ENCODE results near the gene CDS2. TPM values are rescaled to one million over a fixed set of nuclear protein-coding genes. Genes with fewer than 3 reads are reported as not detected.

The CDS2 gene
- total RNA-seq, 2 experiments from 2014 or later = 16.6 to 42.8 TPM

- BruUV-seq (replicated peaks) = no TSS peak
- peaks cover 27% of the 10 kb centered on the region for H3K4me1 ChIP-seq (ENCODE audit: insufficient read depth, low read length, poor library complexity, severe bottlenecking)
- H3K4me3 ChIP-seq (ENCODE audit: low read depth, low read length, poor library complexity, severe bottlenecking) = no peak overlapping the region
- H2AFZ ChIP-seq (ENCODE audit: low read length) = no peak overlapping the region
- no peaks in the 10 kb centered on the region for H4K20me1 ChIP-seq (ENCODE audit: insufficient read depth, low read length)
- POLR2A ChIA-PET = interaction anchor here (0.6 to 1.4 kb wide), 2 partner anchors 42 to 1779 kb away, joined by 3 read pairs; no protein-coding TSS in a partner anchor
- peaks cover 24% of the 10 kb centered on the region; the same call in 1 of the 2 replicates for H3K79me2 ChIP-seq (ENCODE audit: insufficient read depth, low read depth, low read length)
- H3K36me3 ChIP-seq (ENCODE audit: insufficient read depth, low read length) = no peaks in the 10 kb centered on the region; the same call in 1 of the 2 replicates
- intact Hi-C loops (cut with micrococcal nuclease; ENCODE audit: unreplicated experiment) = no loop called here
- no peak overlapping the region for H3K27ac ChIP-seq (ENCODE audit: low read depth, low read length, poor library complexity, severe bottlenecking)
- CTCF ChIA-PET (ENCODE audit: unreplicated experiment) = no interaction called here
- no peaks in the 10 kb centered on the region for H3K9me2 ChIP-seq (ENCODE audit: insufficient read depth, low read length)
- no peak overlapping the region for H3K4me2 ChIP-seq (ENCODE audit: low read length)
- TF ChIP-seq CTCF (conservative IDR thresholded peaks at IDR 0.05; ENCODE audit: low read length) (no peak), EZH2phosphoT487 (IDR thresholded peaks at IDR 0.05; ENCODE audit: borderline replicate concordance, low read depth, low read length) (no peak)
- H3K9me3 ChIP-seq (ENCODE audit: low read length) = no peaks in the 10 kb centered on the region
- no peak for DNase-seq (ENCODE audit: low spot score)
Measured at GRCh38 chr20:5141615-5142014, 14.8 kb downstream of the CDS2 start.

GRCh38 chr20:5143851-5144250, 17.0 kb downstream of the CDS2 start:
- H3K9me2 ChIP-seq (ENCODE audit: insufficient read depth, low read length) = no peaks in the 10 kb centered on the region
- H3K79me2 ChIP-seq (ENCODE audit: insufficient read depth, low read depth, low read length) = peaks cover 38% of the 10 kb centered on the region; the same call in 1 of the 2 replicates
- ChIA-PET POLR2A (interaction anchor here (0.6 to 0.7 kb wide), 3 partner anchors 36 to 188 kb away, joined by 3 read pairs; no protein-coding TSS in a partner anchor), CTCF (ENCODE audit: unreplicated experiment) (no interaction called here)
- no peak overlapping the region for H3K27ac ChIP-seq (ENCODE audit: low read depth, low read length, poor library complexity, severe bottlenecking)
- H4K20me1 ChIP-seq (ENCODE audit: insufficient read depth, low read length) = no peaks in the 10 kb centered on the region
- no peak overlapping the region for H2AFZ ChIP-seq (ENCODE audit: low read length)
- no peak overlapping the region for H3K4me2 ChIP-seq (ENCODE audit: low read length)
- no TSS peak for BruUV-seq (replicated peaks)
- intact Hi-C loops (cut with micrococcal nuclease; ENCODE audit: unreplicated experiment) = no loop called here
- TF ChIP-seq EZH2phosphoT487 (IDR thresholded peaks at IDR 0.05; ENCODE audit: borderline replicate concordance, low read depth, low read length) = no peak
- H3K36me3 ChIP-seq (ENCODE audit: insufficient read depth, low read length) = no peaks in the 10 kb centered on the region
- H3K4me1 ChIP-seq (ENCODE audit: insufficient read depth, low read length, poor library complexity, severe bottlenecking) = peaks cover 42% of the 10 kb centered on the region
- DNase-seq (ENCODE audit: low spot score) = no peak
- H3K4me3 ChIP-seq (ENCODE audit: low read depth, low read length, poor library complexity, severe bottlenecking) = no peak overlapping the region
- no peaks in the 10 kb centered on the region for H3K9me3 ChIP-seq (ENCODE audit: low read length)

GRCh38 chr20:5145365-5146098, 18.7 kb downstream of the CDS2 start:
- TF ChIP-seq CTCF (conservative IDR thresholded peaks at IDR 0.05; ENCODE audit: low read length) = no peak
- no peak for TF ChIP-seq EZH2phosphoT487 (IDR thresholded peaks at IDR 0.05; ENCODE audit: borderline replicate concordance, low read depth, low read length)
- peaks cover 42% of the 10 kb centered on the region for H3K4me1 ChIP-seq (ENCODE audit: insufficient read depth, low read length, poor library complexity, severe bottlenecking)
- no peaks in the 10 kb centered on the region for H3K9me2 ChIP-seq (ENCODE audit: insufficient read depth, low read length)
- H3K36me3 ChIP-seq (ENCODE audit: insufficient read depth, low read length) = no peaks in the 10 kb centered on the region
- POLR2A ChIA-PET = interaction anchor here (0.6 to 0.7 kb wide), 5 partner anchors 22 to 925 kb away, joined by 3 to 8 read pairs (median 4); no protein-coding TSS in a partner anchor
- DNase-seq (ENCODE audit: low spot score) = no peak
- no peaks in the 10 kb centered on the region for H4K20me1 ChIP-seq (ENCODE audit: insufficient read depth, low read length)
- H3K79me2 ChIP-seq (ENCODE audit: insufficient read depth, low read depth, low read length) = peaks cover 51% of the 10 kb centered on the region; the same call in 1 of the 2 replicates
- BruUV-seq (replicated peaks) = no TSS peak
- no peaks in the 10 kb centered on the region for H3K9me3 ChIP-seq (ENCODE audit: low read length)
- intact Hi-C loops (cut with micrococcal nuclease; ENCODE audit: unreplicated experiment) = no loop called here
- H3K4me2 ChIP-seq (ENCODE audit: low read length) = peak overlapping the region; percentile 56
- peak overlapping the region; percentile 17 for H3K4me3 ChIP-seq (ENCODE audit: low read depth, low read length, poor library complexity, severe bottlenecking)
- H3K27ac ChIP-seq (ENCODE audit: low read depth, low read length, poor library complexity, severe bottlenecking) = no peak overlapping the region
- CTCF ChIA-PET (ENCODE audit: unreplicated experiment) = interaction anchor here (0.5 kb wide), 1 partner anchor 12 kb away, joined by 3 read pairs; no protein-coding TSS in a partner anchor
- no peak overlapping the region for H2AFZ ChIP-seq (ENCODE audit: low read length)

All from OCI-LY7 (cell line).